ENCODE results near the gene RFX1.

- TF ChIP-seq CTCF (IDR thresholded peaks at IDR 0.05; ENCODE audit: poor library complexity, severe bottlenecking) (no peak), EP300 (conservative IDR thresholded peaks at IDR 0.05; ENCODE audit: poor library complexity, severe bottlenecking) (no peak), MXI1 (conservative IDR thresholded peaks at IDR 0.05; ENCODE audit: poor library complexity, severe bottlenecking) (no peak), REST (IDR thresholded peaks at IDR 0.05; ENCODE audit: borderline replicate concordance) (no peak), POLR2AphosphoS5 (IDR thresholded peaks at IDR 0.05) (no peak), RAD21 (conservative IDR thresholded peaks at IDR 0.05) (no peak)
Measured at GRCh38 chr19:14005349-14006084, 603 bp downstream of the RFX1 start.

All from neural cell (in vitro differentiated cells).